Colonic mucosa (tissue), 4 donors: ENCODE data around the gene HOXB4. TPM values are rescaled to one million over a fixed set of nuclear protein-coding genes. Genes with fewer than 3 reads are reported as not detected.
A peak's percentile ranks its signal among the peaks of the same experiment; 100 is the strongest.

ENCODE experiments used
- DNase-seq: peaks from one replicate; pipeline ENCODE4 v3.0.0-alpha.2; 2020
- H3K27ac ChIP-seq: fragments of 200-600 bp; one replicate; pipeline ENCODE4 v1.8.0; 2021
- H3K27me3 ChIP-seq: fragments of 200-600 bp; one replicate; pipeline ENCODE4 v1.8.0; 2021
- H3K36me3 ChIP-seq: fragments of 200-600 bp; one replicate; pipeline ENCODE4 v1.8.0; 2021
- H3K4me1 ChIP-seq: fragments of 200-600 bp; one replicate; pipeline ENCODE4 v1.8.0; 2021; ENCODE audit warnings: mild to moderate bottlenecking
- H3K4me3 ChIP-seq: fragments of 200-600 bp; one replicate; pipeline ENCODE4 v1.8.0; 2021
- H3K9ac ChIP-seq, 2 donors: one replicate each; pipeline ENCODE4 v1.7.0; 2013; ENCODE audit warnings: control low read depth in 2 of 2, low read depth in 2 of 2, low read length in 2 of 2
- H3K9me3 ChIP-seq: fragments of 200-600 bp; one replicate; pipeline ENCODE4 v1.8.0; 2021
- CTCF ChIP-seq: fragments of 200-600 bp; IDR thresholded peaks from one replicate; pipeline ENCODE4 v1.8.0; 2022; ENCODE audit warnings: antibody characterized with exemption, mild to moderate bottlenecking
- intact Hi-C: fragments of 100-400 bp; cut with DNase I; formaldehyde crosslinking; loops from one replicate; pipeline ENCODE4 v1.14.1; 2022
- total RNA-seq, 2 donors: library from RNA; stranded (reverse); fragmentation: NEBNext Ultra II Directional in 1 of 2; extraction: Animal tissue kit (Norgen Biotek cat#: 25700) in 1 of 2; gene quantifications; one replicate each; pipeline ENCODE4 v1.2.1, GENCODE V29; 2021
- donor health status: healthy.
- donor health status: DM: no; HTN: no; CAD: no.
- donor health status: DM: no; HTN: no; CAD: no.

The HOXB4 gene
- total RNA-seq, 2 donors from 2014 or later = 2.5 to 4.7 TPM

- Histone ChIP-seq H3K4me3 (peak overlapping the region; percentile 5), H3K27me3 (no peaks in the 10 kb centered on the region)
Measured at GRCh38 chr17:48590607-48591161, 12.5 kb upstream of the HOXB4 start.

GRCh38 chr17:48589831-48590606 lies 11.9 kb upstream of the HOXB4 start, which contains the start of gene HOXB3:
Gene HOXB3, minus strand, starts transcription at chr17:48590241. Its CDS starts 37,767 bp downstream, at chr17:48552474.
- no peaks in the 10 kb centered on the region for H3K9me3 ChIP-seq

More at GRCh38 chr17:48590607-48591161, 12.5 kb upstream of the HOXB4 start:
- peaks cover 8% of the 10 kb centered on the region for H3K36me3 ChIP-seq
- peak overlapping the region; percentile 67 to 80 for H3K9ac ChIP-seq
- intact Hi-C loops = no loop called here
- H3K4me1 ChIP-seq = peaks cover 4% of the 10 kb centered on the region
- H3K9me3 ChIP-seq = no peaks in the 10 kb centered on the region
- TF ChIP-seq CTCF = no peak
- peak overlapping the region; percentile 88 for H3K27ac ChIP-seq
- DNase-seq = no peak

GRCh38 chr17:48589060-48589830 lies 11.1 kb upstream of the HOXB4 start:
- TF ChIP-seq CTCF = no peak
- H3K4me3 ChIP-seq = peak overlapping the region; percentile 5
- intact Hi-C loops = no loop called here
- H3K4me1 ChIP-seq = peaks cover 9% of the 10 kb centered on the region
- no peaks in the 10 kb centered on the region for H3K27me3 ChIP-seq
- H3K9me3 ChIP-seq = no peaks in the 10 kb centered on the region
- DNase-seq = no peak
- H3K27ac ChIP-seq = peak overlapping the region; percentile 88
- H3K9ac ChIP-seq = peak overlapping the region; percentile 62 to 76
- no peaks in the 10 kb centered on the region for H3K36me3 ChIP-seq

More at GRCh38 chr17:48589831-48590606, 11.9 kb upstream of the HOXB4 start, which contains the start of gene HOXB3:
- peak within 1 kb of the TSS; percentile 67 to 80 for H3K9ac ChIP-seq
- H3K36me3 ChIP-seq = peaks cover 4% of the 10 kb centered on the region
- no peak for TF ChIP-seq CTCF
- no peaks in the 10 kb centered on the region for H3K27me3 ChIP-seq
- peak within 1 kb of the TSS; percentile 5 for H3K4me3 ChIP-seq
- intact Hi-C loops = no loop called here
- DNase-seq = no peak
- H3K27ac ChIP-seq = peak within 1 kb of the TSS; percentile 88
- H3K4me1 ChIP-seq = peaks cover 7% of the 10 kb centered on the region

GRCh38 chr17:48588528-48588927 lies 10.4 kb upstream of the HOXB4 start:
- Histone ChIP-seq H3K4me1 (peaks cover 9% of the 10 kb centered on the region), H3K9ac (peak overlapping the region; percentile 54 to 76), H3K27ac (peak overlapping the region; percentile 88), H3K27me3 (no peaks in the 10 kb centered on the region), H3K36me3 (no peaks in the 10 kb centered on the region), H3K9me3 (no peaks in the 10 kb centered on the region), H3K4me3 (no peak overlapping the region)
- intact Hi-C loops = no loop called here
- DNase-seq = no peak
- no peak for TF ChIP-seq CTCF

GRCh38 chr17:48588074-48588415 lies 9.9 kb upstream of the HOXB4 start:
- DNase-seq = no peak
- intact Hi-C loops = no loop called here
- H3K36me3 ChIP-seq = no peaks in the 10 kb centered on the region
- H3K4me3 ChIP-seq = no peak overlapping the region
- peak overlapping the region; percentile 88 for H3K27ac ChIP-seq
- H3K4me1 ChIP-seq = peaks cover 9% of the 10 kb centered on the region
- peak overlapping the region; percentile 54 to 76 for H3K9ac ChIP-seq
- H3K9me3 ChIP-seq = no peaks in the 10 kb centered on the region
- no peaks in the 10 kb centered on the region for H3K27me3 ChIP-seq
- no peak for TF ChIP-seq CTCF
